NT2/D1 (cell line): Measurements from ENCODE around the gene NCL.

Experiments
- SUZ12 ChIP-seq: IDR thresholded peaks from 2 replicates; pipeline ENCODE4 v1.6.1; 2011; ENCODE audit not compliant: insufficient read length, insufficient read depth; ENCODE audit errors: extremely low read depth
- YY1 ChIP-seq: IDR thresholded peaks from 2 replicates; pipeline ENCODE4 v1.6.1; 2011; ENCODE audit not compliant: insufficient read length, insufficient read depth

- TF ChIP-seq YY1 (no peak), SUZ12 (no peak)
These were observed 41.1 kb downstream of the NCL start for GRCh38 chr2:231423176-231423575.
